Cardiac septum (tissue), 1 donor: ENCODE data around the gene DTX2. TPM values are rescaled to one million over a fixed set of nuclear protein-coding genes. Genes with fewer than 3 reads are reported as not detected.
"Not testable (repeated sequence)": the region's sequence is repeated elsewhere in the genome, so short reads cannot be mapped to it uniquely, and the experiment has no call there.

ENCODE experiments used
- DNase-seq: peaks from one replicate; pipeline ENCODE4 v3.0.0-alpha.2; 2020; ENCODE audit warnings: low spot score
- intact Hi-C: fragments of 100-400 bp; cut with DNase I; formaldehyde crosslinking; loops from one replicate; pipeline ENCODE4 v1.14.0; 2022
- total RNA-seq: library from RNA; stranded (reverse); fragmentation: NEBNext Ultra II Directional; extraction: Animal tissue kit (Norgen Biotek cat#: 25700); gene quantifications from one replicate; pipeline ENCODE4 v1.2.1, GENCODE V29; 2021
- donor health status: DM: no; HTN: no; CAD: no.

The DTX2 gene
- total RNA-seq, 1 donor from 2014 or later, result 11.5 TPM

- DNase-seq, intact Hi-C loops: not testable (repeated sequence)
Measured at GRCh38 chr7:76483081-76483480, 21.6 kb downstream of the DTX2 start.

DNA sequence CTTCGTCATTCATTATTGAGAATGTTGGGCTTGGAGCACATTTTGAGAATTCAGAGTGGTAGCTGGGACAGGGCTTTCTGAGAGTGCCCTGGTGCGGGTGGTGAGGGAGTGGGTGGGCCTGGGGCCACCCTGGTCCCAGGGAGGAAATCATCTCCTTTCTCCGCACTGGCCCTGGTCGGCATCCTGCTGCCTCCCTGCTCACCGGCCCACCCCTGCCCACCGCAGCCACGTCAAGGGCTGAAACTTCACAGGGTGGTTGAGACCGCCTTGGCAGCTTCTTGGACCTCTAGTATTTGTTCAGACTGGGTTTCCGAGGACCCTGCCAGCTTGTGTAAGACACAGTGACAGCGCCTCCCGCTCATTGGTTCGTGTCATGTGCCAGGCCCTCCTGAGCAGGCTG lies 22.9 kb downstream of the DTX2 start:
- intact Hi-C loops, DNase-seq: not testable (repeated sequence)

- DNase-seq, intact Hi-C loops: not testable (repeated sequence)
Measured at GRCh38 chr7:76485822-76486610, 24.5 kb downstream of the DTX2 start.

- intact Hi-C loops, DNase-seq: not testable (repeated sequence)
Measured at GRCh38 chr7:76486618-76487017, 25.1 kb downstream of the DTX2 start.

DNA sequence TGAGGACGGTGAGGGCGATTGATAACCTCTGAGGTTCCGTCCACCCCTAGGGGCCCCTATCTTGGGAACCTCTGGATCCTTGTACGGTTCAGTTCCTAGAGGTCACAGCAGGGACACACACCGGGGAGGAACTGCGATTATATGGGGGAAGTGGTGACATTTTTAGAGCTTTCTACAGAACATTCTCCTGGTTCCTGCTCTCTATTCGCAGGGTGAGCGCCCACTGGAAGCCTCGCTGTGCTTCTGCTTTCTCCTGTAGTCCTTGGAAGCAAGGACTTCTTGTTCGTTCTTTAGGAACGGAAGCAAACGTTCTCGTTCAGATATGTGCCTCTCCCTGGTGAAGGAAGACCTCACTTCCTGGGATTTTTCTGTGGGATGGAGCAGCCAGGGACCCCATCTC lies 26.5 kb downstream of the DTX2 start:
- DNase-seq, intact Hi-C loops: not testable (repeated sequence)

DNA sequence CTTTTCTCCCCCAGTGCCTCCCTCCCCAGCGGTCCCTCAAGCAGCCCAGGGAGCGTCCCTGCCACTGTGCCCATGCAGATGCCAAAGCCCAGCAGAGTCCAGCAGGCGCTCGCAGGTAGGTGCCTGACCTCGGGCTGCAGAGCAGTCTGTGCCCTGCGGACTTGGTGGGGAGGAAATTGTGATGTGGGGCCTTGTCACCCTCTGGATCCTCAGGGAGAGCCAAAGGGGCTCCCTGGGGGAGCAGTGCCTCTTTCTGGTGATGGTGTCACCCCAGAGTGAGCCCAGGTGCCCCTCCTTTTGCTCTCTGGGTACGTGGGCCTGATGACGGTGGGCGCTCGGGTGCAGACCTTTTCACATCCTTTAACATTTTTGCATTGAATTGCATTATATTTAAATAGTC lies 30.6 kb downstream of the DTX2 start:
- intact Hi-C loops, DNase-seq: not testable (repeated sequence)

DNA sequence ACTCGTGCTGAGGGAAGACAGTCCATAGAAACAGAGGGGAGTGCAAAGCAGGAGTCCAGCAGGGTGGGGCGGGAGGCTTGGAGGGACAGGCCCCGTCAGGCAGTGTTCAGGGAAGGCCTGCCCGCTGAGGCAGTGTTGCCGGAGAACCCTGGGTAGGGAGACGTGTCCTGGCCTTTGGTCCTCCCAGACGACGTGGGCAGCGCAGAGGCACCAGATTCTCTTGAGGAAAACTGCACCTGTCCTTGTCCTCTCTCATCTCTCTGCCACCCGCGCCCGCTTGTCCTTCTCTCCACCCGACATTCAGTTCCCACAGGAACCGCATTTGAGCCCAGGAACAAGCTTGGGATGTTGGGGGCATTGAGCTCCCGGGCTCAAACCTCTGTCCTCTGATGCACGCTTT lies 34.2 kb downstream of the DTX2 start:
- intact Hi-C loops, DNase-seq: not testable (repeated sequence)

DNA sequence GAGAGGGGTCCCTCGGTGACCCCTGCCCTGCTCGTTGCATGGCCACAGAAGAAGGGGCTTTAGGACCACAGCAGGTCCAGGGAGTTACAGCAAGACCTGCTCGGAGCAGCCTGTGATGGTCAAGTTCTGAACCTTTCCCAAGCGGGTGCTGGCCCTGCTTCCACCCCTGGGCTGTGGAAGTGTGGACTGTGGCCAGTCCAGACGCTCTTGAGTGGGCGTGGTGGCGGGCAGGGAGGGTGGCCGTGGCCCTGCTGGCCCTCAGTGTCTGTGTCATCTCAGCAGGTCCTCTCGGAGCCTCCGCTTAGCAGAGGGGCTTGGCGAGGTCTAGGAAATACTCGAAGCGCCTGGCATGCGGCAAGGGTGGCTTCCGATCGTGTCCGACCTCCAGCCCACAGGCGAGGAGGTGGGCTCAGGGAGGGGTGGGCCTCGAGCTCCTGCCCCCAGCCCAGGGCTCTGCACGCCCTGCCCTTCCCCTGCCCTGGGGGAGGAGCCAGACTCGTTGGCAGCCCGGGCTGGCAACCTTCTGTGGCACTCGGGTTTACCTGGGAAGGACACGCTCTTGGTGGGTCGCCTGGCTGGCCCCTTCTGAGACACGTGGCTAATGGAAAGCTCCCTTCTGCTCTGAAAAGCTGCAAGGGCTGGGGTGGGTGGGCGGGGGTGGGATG lies 36.5 kb downstream of the DTX2 start:
- intact Hi-C loops, DNase-seq: not testable (repeated sequence)

DNA sequence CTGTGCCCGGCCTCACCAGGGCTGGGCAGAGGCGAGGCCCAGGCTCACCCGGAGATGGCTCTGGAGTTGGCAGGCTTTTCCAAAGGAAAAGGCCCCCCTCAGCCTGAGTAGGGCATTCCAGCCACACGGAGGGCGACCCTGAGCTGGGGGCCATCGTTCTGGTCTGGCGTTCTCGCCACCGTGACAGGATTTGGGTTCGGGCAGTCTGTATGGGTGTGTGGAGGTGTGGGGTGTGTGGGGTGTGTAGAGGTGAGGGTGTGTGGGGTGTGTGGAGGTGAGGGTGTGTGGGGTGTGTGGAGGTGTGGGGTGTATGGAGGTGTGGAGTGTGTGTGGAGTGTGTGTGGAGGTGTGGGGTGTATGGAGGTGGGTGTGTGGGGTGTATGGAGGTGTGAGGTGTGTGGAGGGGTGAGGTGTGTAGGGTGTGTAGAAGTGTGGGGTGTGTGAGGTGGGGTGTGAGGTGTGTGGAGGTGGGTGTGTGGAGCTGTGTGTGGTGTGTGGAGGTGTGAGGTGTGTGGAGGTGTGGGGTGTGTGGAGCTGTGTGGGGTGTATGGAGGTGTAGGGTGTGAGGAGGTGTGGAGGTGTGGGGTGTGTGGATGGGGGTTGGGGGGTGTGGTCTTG lies 37.2 kb downstream of the DTX2 start:
- DNase-seq, intact Hi-C loops: not testable (repeated sequence)

GRCh38 chr7:76499201-76499923 lies 37.9 kb downstream of the DTX2 start:
- intact Hi-C loops, DNase-seq: not testable (repeated sequence)

GRCh38 chr7:76499924-76500241 lies 38.4 kb downstream of the DTX2 start:
- DNase-seq, result not testable (repeated sequence)
- intact Hi-C loops, result loop anchor here (10.0 kb wide), 1 partner anchor 495 kb away; no protein-coding TSS in a partner anchor

- intact Hi-C loops, result loop anchor here (10.0 kb wide), 1 partner anchor 493 kb away; no protein-coding TSS in a partner anchor
- DNase-seq, result not testable (repeated sequence)
Measured at GRCh38 chr7:76502224-76502623, 40.7 kb downstream of the DTX2 start.

DNA sequence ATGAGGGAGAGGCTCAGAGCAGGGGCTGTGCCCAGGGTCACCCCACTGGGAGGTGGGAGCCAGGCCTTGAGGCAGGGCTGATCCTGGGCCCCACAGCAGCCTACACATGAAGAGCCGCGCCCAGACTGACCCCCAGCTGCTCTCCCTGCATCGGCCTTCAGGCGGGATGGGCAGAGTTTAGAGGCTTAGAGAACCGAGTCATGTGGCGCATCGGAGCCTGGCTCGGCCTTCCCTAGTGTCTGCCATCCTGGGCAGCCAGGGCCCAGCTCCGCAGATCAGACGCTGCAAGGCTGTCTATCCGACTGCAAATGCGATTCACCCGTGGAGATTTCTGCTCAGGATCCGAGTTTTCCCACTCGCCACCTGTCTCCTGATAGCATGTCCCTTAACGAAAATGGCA lies 41.3 kb downstream of the DTX2 start:
- DNase-seq, result not testable (repeated sequence)
- intact Hi-C loops, result loop anchor here (10.0 kb wide), 1 partner anchor 492 kb away; no protein-coding TSS in a partner anchor

DNA sequence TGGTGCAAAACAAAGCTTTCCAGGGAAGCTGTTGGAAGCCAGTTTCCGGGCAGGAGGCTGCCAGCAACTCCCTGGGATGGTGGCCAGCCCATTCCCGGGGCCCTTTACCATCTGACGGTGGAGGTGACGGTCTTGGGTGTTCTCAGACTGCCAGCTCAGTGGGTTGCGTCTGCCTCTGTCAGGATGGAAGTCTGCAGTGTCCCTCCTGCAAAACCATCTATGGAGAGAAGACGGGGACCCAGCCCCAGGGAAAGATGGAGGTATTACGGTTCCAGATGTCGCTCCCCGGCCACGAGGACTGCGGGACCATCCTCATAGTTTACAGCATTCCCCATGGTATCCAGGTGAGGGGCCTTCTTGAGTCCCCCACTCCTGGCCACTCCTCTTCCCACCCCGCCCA lies 41.7 kb downstream of the DTX2 start:
- intact Hi-C loops, result loop anchor here (10.0 kb wide), 1 partner anchor 492 kb away; no protein-coding TSS in a partner anchor
- DNase-seq, result not testable (repeated sequence)

GRCh38 chr7:76504351-76505167 lies 43.0 kb downstream of the DTX2 start:
- not testable (repeated sequence) for DNase-seq
- intact Hi-C loops, result loop anchor here (10.0 kb wide), 1 partner anchor 490 kb away; no protein-coding TSS in a partner anchor

DNA sequence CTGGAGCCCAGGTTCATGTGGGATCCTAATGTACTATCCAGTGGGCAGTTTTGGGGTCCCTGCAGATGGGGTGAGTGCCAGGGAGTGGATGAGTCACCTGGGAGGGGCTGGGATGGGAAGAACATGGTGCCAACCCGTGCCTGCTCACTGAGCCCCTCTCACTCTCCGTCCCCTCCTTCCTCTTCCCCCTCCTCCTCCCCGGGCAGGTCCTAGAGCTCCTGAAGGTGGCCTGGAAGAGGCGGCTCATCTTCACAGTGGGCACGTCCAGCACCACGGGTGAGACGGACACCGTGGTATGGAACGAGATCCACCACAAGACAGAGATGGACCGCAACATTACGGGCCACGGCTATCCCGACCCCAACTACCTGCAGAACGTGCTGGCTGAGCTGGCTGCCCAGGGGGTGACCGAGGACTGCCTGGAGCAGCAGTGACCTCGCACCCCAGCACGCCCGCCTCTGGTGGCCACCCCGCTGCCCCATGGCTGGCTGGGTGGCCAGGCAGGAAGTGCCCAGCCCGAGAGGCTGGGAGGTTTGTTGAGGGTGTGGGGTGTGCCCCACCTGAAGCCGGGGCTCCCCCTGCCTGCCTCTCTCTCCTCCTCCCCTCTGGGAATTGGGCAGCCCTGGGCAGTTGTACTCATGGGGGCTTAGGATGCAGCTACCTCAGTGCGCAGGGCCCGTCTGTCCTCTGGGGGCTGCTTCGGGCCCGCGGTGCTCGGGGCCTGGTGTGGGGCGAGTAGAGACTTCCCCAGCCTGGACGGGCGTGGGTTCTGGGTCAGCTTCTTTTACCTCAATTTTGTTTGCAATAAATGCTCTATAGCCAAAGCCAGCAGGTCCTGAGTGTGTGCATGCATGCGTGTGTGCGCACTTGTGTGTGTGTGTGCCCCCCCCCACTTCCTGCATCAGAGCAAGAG lies 43.9 kb downstream of the DTX2 start:
- DNase-seq, result no peak
- intact Hi-C loops, result loop anchor here (10.0 kb wide), 1 partner anchor 489 kb away; no protein-coding TSS in a partner anchor

- intact Hi-C loops, result loop anchor here (10.0 kb wide), 1 partner anchor 489 kb away; no protein-coding TSS in a partner anchor
- DNase-seq, result no peak
Measured at GRCh38 chr7:76506081-76506440, 44.6 kb downstream of the DTX2 start.

DNA sequence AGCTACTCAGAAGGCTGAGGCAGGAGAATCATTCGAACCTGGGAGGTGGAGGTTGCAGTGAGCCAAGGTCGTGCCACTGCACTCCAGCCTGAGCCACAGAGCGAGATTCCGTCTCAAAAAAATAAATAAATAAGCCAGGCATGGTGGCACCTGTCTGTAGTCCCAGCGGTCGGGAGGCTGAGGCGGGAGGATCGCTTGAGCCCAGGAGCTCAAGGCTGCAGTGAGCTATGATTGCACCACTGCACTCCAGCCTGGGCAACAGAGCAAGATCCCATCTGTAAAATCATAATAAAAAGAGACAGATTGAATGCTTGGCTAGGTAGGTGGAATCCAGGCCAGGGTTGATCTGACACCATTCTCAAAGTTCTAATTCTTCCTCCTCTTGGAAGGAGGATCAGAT lies 45.1 kb downstream of the DTX2 start:
- DNase-seq, result not testable (repeated sequence)
- intact Hi-C loops, result loop anchor here (10.0 kb wide), 1 partner anchor 488 kb away; no protein-coding TSS in a partner anchor
